Right cardiac atrium (tissue), 5 donors: ENCODE data around the gene MINAR1. TPM values are rescaled to one million over a fixed set of nuclear protein-coding genes. Genes with fewer than 3 reads are reported as not detected.
A peak's percentile ranks its signal among the peaks of the same experiment; 100 is the strongest.

Source experiments
- ATAC-seq, 2 donors: fragments of 200-7000 bp; cut with Tn5 transposase; one replicate each; pipeline versions ENCODE4 v1.8.0 to v1.9.1; 2020; ENCODE audit warnings: moderate library complexity in 2 of 2, mild to moderate bottlenecking in 1 of 2
- DNase-seq, 3 donors: peaks; one replicate each; pipeline ENCODE4 v3.0.0-alpha.2; 2020
- H3K27ac ChIP-seq: one replicate; pipeline ENCODE4 v1.5.1; 2013; ENCODE audit warnings: mild to moderate bottlenecking, low read length, control low read depth, moderate library complexity
- H3K27me3 ChIP-seq: one replicate; pipeline ENCODE4 v1.6.1; 2013; ENCODE audit not compliant: control insufficient read depth, insufficient read depth
- H3K4me1 ChIP-seq: one replicate; pipeline ENCODE4 v1.6.1; 2013; ENCODE audit warnings: low read length; ENCODE audit not compliant: control insufficient read depth, insufficient read depth
- H3K4me3 ChIP-seq: one replicate; pipeline ENCODE4 v1.5.1; 2013; ENCODE audit warnings: low read length, control low read depth
- H3K9me3 ChIP-seq: one replicate; pipeline ENCODE4 v1.6.1; 2013; ENCODE audit warnings: low read length; ENCODE audit not compliant: control insufficient read depth
- WGBS: extraction: QIAGEN DNeasy Blood & Tissue Kit; methylation state at CpG from one replicate; pipeline ENCODE4 v1.1.7; 2013; 5-methylcytosine and 5-hydroxymethylcytosine counted together
- intact Hi-C, 4 donors: fragments of 100-400 bp; cut with DNase I; formaldehyde crosslinking; loops; one replicate each; pipeline versions ENCODE4 v1.11.0 to v1.14.0; 2022 to 2023
- long read RNA-seq, 4 donors: library from polyadenylated mRNA; unstranded; transcript quantifications; one replicate each; pipeline ENCODE4 v2.0.0, GENCODE V29; 2020 to 2021
- polyA plus RNA-seq: library from polyadenylated mRNA; stranded (reverse); fragments of 200-250 nt; gene quantifications from one replicate; pipeline ENCODE4 v1.2.3, GENCODE V29; 2013
- total RNA-seq, 4 donors: library from RNA; stranded (reverse); fragmentation: NEBNext Ultra II Directional; extraction: Animal tissue kit (Norgen Biotek cat#: 25700); gene quantifications; one replicate each; pipeline ENCODE4 v1.2.1, GENCODE V29; 2021
- donor health status: healthy with polysubstance abuse.
- donor health status: DM: no; HTN: yes; CAD: no.
- donor health status: DM: no; HTN: no; CAD: no.
- donor health status: DM: no; HTN: yes; CAD: no; lungs with severe emphysema.
- donor health status: DM: yes; HTN: yes; CAD: no.

MINAR1 gene, protein sequence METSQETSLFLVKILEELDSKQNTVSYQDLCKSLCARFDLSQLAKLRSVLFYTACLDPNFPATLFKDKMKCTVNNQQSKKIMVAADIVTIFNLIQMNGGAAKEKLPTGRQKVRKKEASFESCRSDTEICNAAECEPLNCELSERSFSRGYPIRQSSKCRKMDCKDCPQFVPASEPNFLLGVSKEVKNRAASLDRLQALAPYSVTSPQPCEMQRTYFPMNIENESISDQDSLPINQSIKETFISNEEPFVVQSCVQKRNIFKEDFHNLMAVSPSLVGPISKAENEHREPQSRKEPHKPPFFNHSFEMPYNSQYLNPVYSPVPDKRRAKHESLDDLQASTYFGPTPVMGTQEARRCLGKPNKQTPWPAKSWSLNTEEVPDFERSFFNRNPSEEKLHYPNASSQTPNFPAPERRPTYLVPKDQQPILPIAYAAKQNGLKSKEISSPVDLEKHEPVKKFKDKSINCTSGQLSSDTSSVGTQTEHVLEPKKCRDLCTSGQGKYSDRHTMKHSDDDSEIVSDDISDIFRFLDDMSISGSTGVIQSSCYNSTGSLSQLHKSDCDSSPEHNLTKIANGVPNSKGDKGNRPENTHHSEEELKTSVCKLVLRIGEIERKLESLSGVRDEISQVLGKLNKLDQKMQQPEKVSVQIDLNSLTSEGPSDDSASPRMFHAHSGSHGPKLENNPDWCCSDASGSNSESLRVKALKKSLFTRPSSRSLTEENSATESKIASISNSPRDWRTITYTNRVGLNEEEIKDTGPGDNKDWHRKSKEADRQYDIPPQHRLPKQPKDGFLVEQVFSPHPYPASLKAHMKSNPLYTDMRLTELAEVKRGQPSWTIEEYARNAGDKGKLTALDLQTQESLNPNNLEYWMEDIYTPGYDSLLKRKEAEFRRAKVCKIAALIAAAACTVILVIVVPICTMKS
- total RNA-seq: under 1 TPM; 0.09 to 0.36 (median 0.16) TPM
- polyA plus RNA-seq: 0.05 TPM
- long read RNA-seq, donor 1: 0 reads
- long read RNA-seq, donor 2: 0 reads
- long read RNA-seq, donor 3: 0 reads
- long read RNA-seq, donor 4: 0 reads

DNA sequence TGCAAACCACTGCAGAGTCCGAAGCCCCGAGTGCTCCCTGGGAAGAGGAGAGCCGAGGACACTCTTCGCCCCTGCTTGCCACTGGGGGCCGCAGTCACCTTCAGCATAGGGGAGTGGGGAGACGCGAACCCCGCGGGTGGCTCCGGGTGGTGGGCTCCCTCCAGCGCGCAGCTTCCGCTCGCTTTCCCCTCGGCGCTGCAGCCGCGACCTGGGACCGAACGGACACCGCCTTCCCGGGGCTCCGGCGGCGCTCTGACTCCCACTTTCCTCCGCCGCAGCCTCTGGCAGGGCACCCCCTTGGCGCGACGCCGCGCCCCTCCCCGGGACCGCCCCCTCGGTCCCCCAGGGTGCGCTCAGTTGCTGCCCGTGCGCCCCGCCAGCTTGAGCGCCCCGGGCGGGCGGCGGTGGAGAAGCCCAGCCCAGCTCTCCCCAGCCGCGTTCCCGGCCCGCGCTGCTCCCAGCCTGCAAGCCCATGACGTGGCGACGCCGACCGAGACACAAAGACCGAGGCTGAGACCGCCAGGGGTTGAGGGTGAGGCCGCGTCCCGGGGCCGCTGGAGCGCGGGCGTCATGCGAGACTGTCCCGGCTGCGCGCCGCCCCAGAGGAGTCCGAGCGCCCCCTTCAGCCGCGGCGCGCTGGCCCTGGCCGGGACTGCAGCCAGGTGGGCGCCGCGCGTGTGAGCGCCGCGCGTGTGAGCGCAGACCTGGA lies at the start of gene MINAR1:
TSS of gene MINAR1 (plus strand) at position 701 of the 709 bp plus-strand sequence. CDS start 23,812 bp downstream, outside the sequence.
- Histone ChIP-seq H3K27me3 (peaks cover 4% of the 10 kb centered on the region), H3K27ac (no peak within 1 kb of the TSS), H3K4me1 (no peaks in the 10 kb centered on the region), H3K9me3 (no peaks in the 10 kb centered on the region), H3K4me3 (peak within 1 kb of the TSS; percentile 34)
- WGBS: under 1% methylated on average over 84 of the region's 84 CpGs
- ATAC-seq: peak; percentile 69 to 76
- peak; percentile 35 to 69 (median 64) for DNase-seq
- intact Hi-C loops: no loop called here

GRCh38 chr15:79394231-79394630 lies 37.9 kb upstream of the MINAR1 start:
- WGBS: 37% methylated on average over 4 of the region's 4 CpGs

DNA sequence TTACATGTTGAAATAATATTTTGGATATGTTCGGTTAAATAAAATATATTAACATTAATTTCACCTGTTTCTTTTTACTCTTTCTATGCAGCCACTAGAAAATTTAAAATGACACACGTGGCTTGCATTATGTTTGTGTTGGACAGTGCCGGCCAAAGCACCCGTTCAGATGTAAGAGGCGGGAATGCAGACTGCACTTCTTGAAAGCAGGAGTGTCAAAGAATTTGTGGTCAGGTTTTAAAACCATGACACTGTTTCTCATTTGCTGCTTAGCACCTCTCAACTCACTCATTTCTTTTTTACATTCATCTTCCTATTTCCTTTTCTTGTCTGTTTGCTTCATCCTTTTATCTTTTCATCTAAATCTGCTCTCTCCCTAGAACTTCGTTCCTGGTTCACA lies 35.3 kb upstream of the MINAR1 start:
- Histone ChIP-seq H3K27ac (no peak overlapping the region), H3K27me3 (no peaks in the 10 kb centered on the region), H3K4me3 (no peak overlapping the region), H3K4me1 (no peaks in the 10 kb centered on the region), H3K9me3 (no peaks in the 10 kb centered on the region)
- DNase-seq (no peak), ATAC-seq (no peak)
- 69% methylated on average over 6 of the region's 6 CpGs for WGBS
- intact Hi-C loops: no loop called here

More at GRCh38 chr15:79394231-79394630, 37.9 kb upstream of the MINAR1 start:
- Histone ChIP-seq H3K4me3 (no peak overlapping the region), H3K27me3 (no peaks in the 10 kb centered on the region), H3K4me1 (no peaks in the 10 kb centered on the region), H3K9me3 (no peaks in the 10 kb centered on the region), H3K27ac (no peak overlapping the region)
- DNase-seq (no peak), ATAC-seq (peak; percentile 67 to 76)
- intact Hi-C loops: no loop called here

DNA sequence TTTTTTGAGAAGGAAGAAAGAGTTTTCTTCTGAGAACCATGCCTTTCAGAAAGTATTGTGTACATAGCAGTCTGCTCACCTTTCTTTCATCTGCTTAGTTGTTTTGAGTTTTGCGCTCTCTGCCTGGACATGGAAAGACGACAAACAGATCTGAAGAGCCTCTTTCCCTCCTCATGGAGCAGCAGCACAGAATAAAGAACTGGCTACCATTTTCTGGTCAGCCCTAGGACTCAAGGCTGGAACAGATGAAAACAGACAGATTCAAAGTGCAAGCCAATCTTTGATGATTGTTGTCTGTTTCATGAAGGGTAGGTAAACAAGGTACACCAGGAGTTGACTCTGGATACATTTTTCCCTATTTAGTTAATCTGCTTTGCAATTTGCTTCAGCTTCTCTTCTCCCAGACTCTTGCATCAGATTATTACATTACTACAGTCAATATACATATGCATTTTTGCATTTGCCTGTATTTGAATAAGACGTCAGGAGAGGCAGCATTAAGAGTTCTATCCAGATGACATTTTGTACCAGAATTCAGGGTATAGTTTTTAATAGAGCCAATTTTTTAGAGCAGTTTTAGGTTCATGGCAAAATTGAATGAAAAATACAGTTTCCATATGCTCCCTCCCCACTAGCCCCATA lies 34.7 kb upstream of the MINAR1 start:
- WGBS: 90% methylated on average over 3 of the region's 3 CpGs
- no peaks in the 10 kb centered on the region for H3K27me3 ChIP-seq
- H3K27ac ChIP-seq: no peak overlapping the region
- ATAC-seq (no peak), DNase-seq (no peak)
- H3K4me1 ChIP-seq: no peaks in the 10 kb centered on the region
- H3K9me3 ChIP-seq: no peaks in the 10 kb centered on the region
- intact Hi-C loops: no loop called here
- no peak overlapping the region for H3K4me3 ChIP-seq

DNA sequence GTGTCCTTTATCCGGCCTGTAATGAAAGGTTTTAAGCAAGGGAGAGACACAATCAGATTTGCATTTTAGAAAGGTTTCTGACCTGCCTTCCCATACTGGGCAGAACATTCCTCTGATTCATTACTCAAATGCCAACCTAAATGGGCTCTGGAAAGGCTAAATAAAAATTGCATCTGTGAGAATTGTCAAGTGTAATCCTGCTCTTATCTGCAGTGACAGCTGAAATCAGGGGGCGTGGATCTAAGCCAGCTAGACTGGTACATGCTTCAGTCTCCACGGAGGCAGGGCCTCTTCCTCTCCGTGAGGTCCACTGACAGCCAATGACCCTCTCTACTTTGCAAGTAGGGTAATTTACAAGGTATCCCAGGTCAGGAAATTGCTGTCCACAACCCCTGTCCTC lies 32.5 kb upstream of the MINAR1 start:
- ATAC-seq: no peak
- WGBS: 60% methylated on average over 4 of the region's 4 CpGs
- intact Hi-C loops: no loop called here

DNA sequence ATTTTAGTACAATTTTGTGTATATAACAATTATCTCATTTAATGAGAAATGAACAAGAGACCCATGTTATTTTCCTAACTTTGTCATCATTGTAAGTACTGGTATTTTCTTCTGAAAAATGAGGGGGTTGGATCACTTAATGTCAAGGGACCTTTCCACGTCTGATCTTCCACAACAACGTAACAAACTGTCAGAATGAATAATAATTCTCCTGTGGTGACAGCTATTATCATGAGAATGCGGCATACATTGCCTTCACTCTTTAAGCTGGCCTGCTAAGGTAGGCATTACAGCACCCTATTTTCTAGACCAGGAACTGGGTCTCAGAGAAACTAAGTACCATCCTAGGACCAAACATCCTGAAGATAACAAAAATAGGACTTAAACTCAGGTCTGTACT lies 31.5 kb upstream of the MINAR1 start:
- 82% methylated on average over 3 of the region's 3 CpGs for WGBS
- intact Hi-C loops: no loop called here
- H3K4me1 ChIP-seq: no peaks in the 10 kb centered on the region

More for the DNA sequence above, 32.5 kb upstream of the MINAR1 start:
- Histone ChIP-seq H3K4me3 (no peak overlapping the region), H3K4me1 (no peaks in the 10 kb centered on the region), H3K27me3 (no peaks in the 10 kb centered on the region), H3K27ac (no peak overlapping the region), H3K9me3 (no peaks in the 10 kb centered on the region)
- DNase-seq: no peak

DNA sequence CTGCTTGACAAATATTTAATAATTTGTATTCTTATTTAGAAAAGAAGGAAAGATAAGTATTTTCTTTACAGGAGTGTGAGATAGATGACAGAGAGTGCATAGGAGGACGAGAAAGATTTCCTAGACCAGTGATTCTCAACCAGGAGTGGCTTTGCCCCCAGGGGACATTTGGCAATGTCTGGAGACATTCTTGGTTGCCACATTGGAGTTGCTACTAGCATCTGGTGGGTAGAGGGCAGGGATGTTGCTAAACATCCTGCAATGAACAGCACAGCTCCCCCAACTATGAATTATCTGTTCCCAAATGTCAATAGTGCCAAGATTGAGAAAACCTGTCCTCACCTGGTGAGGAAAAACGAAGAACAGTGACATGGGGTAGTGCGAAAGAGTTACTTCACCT lies 30.8 kb upstream of the MINAR1 start:
- no peaks in the 10 kb centered on the region for H3K27me3 ChIP-seq
- no peaks in the 10 kb centered on the region for H3K4me1 ChIP-seq
- 57% methylated on average over 3 of the region's 3 CpGs for WGBS

More for the DNA sequence above, 31.5 kb upstream of the MINAR1 start:
- Histone ChIP-seq H3K27me3 (no peaks in the 10 kb centered on the region), H3K4me3 (no peak overlapping the region), H3K9me3 (no peaks in the 10 kb centered on the region), H3K27ac (no peak overlapping the region)
- ATAC-seq (no peak), DNase-seq (no peak)

DNA sequence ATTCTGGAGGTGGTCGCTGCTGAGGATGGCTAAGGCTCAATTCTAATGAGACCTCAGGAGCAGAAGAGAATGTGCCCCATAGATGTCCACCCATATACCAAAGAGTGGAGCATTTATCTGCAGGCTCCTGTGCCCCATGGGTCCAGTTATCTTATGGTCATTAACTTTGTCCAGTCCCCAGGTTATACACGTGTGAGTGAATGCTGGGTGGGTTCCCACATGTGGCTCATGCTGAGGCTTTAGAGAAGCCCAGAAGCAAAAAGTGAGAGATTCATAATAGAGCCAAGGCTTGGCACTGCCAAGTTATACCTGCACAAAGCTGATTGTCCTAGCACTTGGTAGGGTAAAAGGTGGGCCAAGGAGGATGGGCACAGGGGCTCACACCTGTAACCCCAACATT lies 30.0 kb upstream of the MINAR1 start:
- DNase-seq: no peak
- Histone ChIP-seq H3K4me1 (no peaks in the 10 kb centered on the region), H3K4me3 (no peak overlapping the region), H3K27ac (no peak overlapping the region), H3K9me3 (no peaks in the 10 kb centered on the region), H3K27me3 (no peaks in the 10 kb centered on the region)
- ATAC-seq: no peak
- intact Hi-C loops: no loop called here
- 89% methylated on average over 2 of the region's 2 CpGs for WGBS

More for the DNA sequence above, 30.8 kb upstream of the MINAR1 start:
- DNase-seq: no peak
- intact Hi-C loops: no loop called here
- no peaks in the 10 kb centered on the region for H3K9me3 ChIP-seq
- ATAC-seq: no peak
- no peak overlapping the region for H3K27ac ChIP-seq
- no peak overlapping the region for H3K4me3 ChIP-seq

- no peaks in the 10 kb centered on the region for H3K9me3 ChIP-seq
- no peaks in the 10 kb centered on the region for H3K4me1 ChIP-seq
- H3K4me3 ChIP-seq: no peak overlapping the region
- WGBS: 89% methylated on average over 4 of the region's 4 CpGs
- DNase-seq (no peak), ATAC-seq (no peak)
- H3K27me3 ChIP-seq: no peaks in the 10 kb centered on the region
- no peak overlapping the region for H3K27ac ChIP-seq
- intact Hi-C loops: no loop called here
These were observed 28.6 kb upstream of the MINAR1 start for GRCh38 chr15:79403501-79403900.

DNA sequence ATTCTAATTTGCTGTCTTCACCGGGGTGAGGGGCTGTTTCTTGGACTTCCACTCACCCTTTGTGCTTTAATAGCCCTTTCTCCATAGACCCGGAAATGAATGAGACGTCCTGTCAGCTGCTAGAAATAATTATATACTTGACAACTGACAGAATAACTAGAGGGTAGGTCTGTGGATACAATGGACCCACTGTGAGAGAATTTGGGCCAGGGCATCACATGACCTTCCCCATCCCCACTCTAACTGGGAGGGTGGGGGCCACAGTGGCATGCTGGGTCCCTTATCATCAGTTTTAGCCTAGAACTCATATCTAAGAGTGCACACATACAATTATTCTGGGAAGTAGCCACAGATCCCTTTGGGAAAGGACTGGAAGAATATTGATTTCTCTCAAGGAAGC lies 25.9 kb upstream of the MINAR1 start:
- H3K4me1 ChIP-seq: no peaks in the 10 kb centered on the region
- no peak overlapping the region for H3K4me3 ChIP-seq
- no peak for ATAC-seq
- no peaks in the 10 kb centered on the region for H3K9me3 ChIP-seq
- intact Hi-C loops: no loop called here
- DNase-seq: no peak
- H3K27me3 ChIP-seq: no peaks in the 10 kb centered on the region
- no peak overlapping the region for H3K27ac ChIP-seq
- 80% methylated on average over 3 of the region's 3 CpGs for WGBS
